Breast epithelium (tissue), 3 donors: ENCODE data around the gene ABHD12B.

Experiments
- CTCF ChIP-seq, 3 donors: fragments of 450-650 bp; IDR thresholded peaks; one replicate each; pipeline ENCODE4 v1.5.1; 2016 to 2017; ENCODE audit warnings: antibody characterized with exemption in 3 of 3, mild to moderate bottlenecking in 3 of 3, moderate library complexity in 3 of 3
- POLR2A ChIP-seq: fragments of 450-650 bp; IDR thresholded peaks from one replicate; pipeline ENCODE4 v1.6.1; 2016; ENCODE audit warnings: antibody characterized with exemption, mild to moderate bottlenecking, moderate library complexity
- POLR2AphosphoS5 ChIP-seq, 3 donors: sonication (generic); formaldehyde crosslinking; IDR thresholded peaks; one replicate each; pipeline ENCODE4 v1.6.1; 2017; ENCODE audit warnings: antibody characterized with exemption in 3 of 3

DNA sequence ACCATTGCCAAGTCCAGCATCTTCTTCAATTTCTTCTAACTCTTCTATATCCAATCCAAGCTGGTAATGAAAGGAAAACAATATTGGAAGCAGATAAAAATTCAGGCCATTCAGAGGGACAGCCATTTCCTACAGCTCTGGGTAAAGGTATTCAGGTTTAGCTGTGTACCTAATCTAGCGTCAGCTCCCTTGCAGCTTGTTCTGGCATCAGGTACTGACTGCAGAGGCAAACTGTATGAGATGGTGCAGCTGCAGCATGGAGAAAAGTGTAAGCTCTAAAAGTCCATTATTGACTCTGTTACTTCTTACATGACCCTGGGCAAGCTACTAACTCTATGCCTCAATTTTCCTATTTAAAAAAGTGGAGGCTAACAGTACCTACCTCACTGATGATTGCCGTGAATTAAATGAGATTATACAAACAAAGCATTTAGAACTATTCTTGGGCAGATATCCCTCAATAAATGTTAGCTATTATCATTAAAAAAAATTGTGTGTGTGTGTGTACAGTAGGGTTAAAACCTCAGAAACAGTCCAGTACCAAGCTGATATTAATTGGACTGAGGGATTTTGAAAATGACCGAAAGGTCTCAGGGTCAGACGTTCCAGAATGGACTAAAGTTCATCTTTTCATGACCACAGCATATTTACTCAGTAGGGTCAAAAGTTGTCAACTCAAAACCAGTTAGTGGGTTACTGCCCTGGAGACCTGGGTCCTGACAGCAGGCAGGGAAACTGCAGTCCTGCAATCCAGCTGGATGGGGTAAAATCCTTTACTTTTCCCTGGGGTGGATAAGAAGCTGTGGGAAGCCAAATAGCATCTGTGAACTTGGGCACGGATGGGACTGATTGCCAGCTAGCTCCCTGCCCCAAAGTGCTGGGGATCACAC, 63.5 kb downstream of the ABHD12B start:
- TF ChIP-seq POLR2A, result no peak
- no peak for TF ChIP-seq CTCF (IDR thresholded peaks at IDR 0.05)
- no peak for TF ChIP-seq POLR2AphosphoS5 (IDR thresholded peaks at IDR 0.05)
